OCI-LY7 (cell line): Measurements from ENCODE around the gene COPB2. TPM values are rescaled to one million over a fixed set of nuclear protein-coding genes. Genes with fewer than 3 reads are reported as not detected.

Experiments used
- BruUV-seq: library from RNA; stranded (reverse); fragments of 400-500 nt; replicated peaks from 2 replicates; lab custom pipeline; 2021; lab: Mats Ljungman, UMichigan
- CTCF ChIA-PET: fragments of 300-600 bp; sonication (Branson Sonifier 250); formaldehyde crosslinking; loops from one replicate; lab custom pipeline; 2022; ENCODE audit warnings: antibody characterized with exemption; ENCODE audit not compliant: unreplicated experiment; lab: Charles Lee
- POLR2A ChIA-PET: fragments of 300-600 bp; sonication (Branson Sonifier 250); formaldehyde crosslinking; loops from one replicate; lab custom pipeline; 2022; ENCODE audit warnings: antibody characterized with exemption; lab: Charles Lee
- DNase-seq: peaks from one replicate; pipeline ENCODE4 v3.0.0-alpha.2; 2015; ENCODE audit warnings: low spot score
- H2AFZ ChIP-seq: fragments of 200-600 bp; sonication (generic), shearing (Covaris generic); 2 replicates; pipeline ENCODE4 v1.6.1; 2014; ENCODE audit warnings: mild to moderate bottlenecking, antibody characterized with exemption, low read length, moderate library complexity
- H3K27ac ChIP-seq: fragments of 200-600 bp; sonication (generic); 2 replicates; pipeline ENCODE4 v1.5.1; 2014; ENCODE audit warnings: mixed run types, low read depth, mild to moderate bottlenecking, moderate library complexity, low read length, inconsistent platforms; ENCODE audit not compliant: poor library complexity, severe bottlenecking
- H3K36me3 ChIP-seq: fragments of 200-600 bp; sonication (generic); 2 replicates; pipeline ENCODE4 v1.6.1; 2014; ENCODE audit warnings: mild to moderate bottlenecking, antibody characterized with exemption, low read length, moderate library complexity, mixed read lengths; ENCODE audit not compliant: insufficient read depth
- H3K4me1 ChIP-seq: fragments of 200-600 bp; sonication (generic); 2 replicates; pipeline ENCODE4 v1.5.1; 2014; ENCODE audit warnings: mild to moderate bottlenecking, low read length; ENCODE audit not compliant: insufficient read depth, poor library complexity, severe bottlenecking
- H3K4me2 ChIP-seq: fragments of 200-600 bp; sonication (generic); 2 replicates; pipeline ENCODE4 v1.6.1; 2014; ENCODE audit warnings: mild to moderate bottlenecking, low read length
- H3K4me3 ChIP-seq: fragments of 200-600 bp; sonication (generic); 2 replicates; pipeline ENCODE4 v1.5.1; 2014; ENCODE audit warnings: mild to moderate bottlenecking, low read depth, low read length; ENCODE audit not compliant: poor library complexity, severe bottlenecking
- H3K79me2 ChIP-seq: fragments of 200-600 bp; sonication (generic); 2 replicates; pipeline ENCODE4 v1.6.1; 2016; ENCODE audit warnings: low read depth, mild to moderate bottlenecking, low read length, moderate library complexity, mixed read lengths; ENCODE audit not compliant: insufficient read depth
- H3K9me2 ChIP-seq: fragments of 200-600 bp; sonication (generic); 2 replicates; pipeline ENCODE4 v1.6.1; 2016; ENCODE audit warnings: mild to moderate bottlenecking, low read length, mixed read lengths; ENCODE audit not compliant: insufficient read depth
- H3K9me3 ChIP-seq: fragments of 200-600 bp; sonication (generic); 2 replicates; pipeline ENCODE4 v1.6.1; 2014; ENCODE audit warnings: mild to moderate bottlenecking, mixed run types, low read length, mixed read lengths
- H4K20me1 ChIP-seq: fragments of 200-600 bp; sonication (generic); 2 replicates; pipeline ENCODE4 v1.6.1; 2014; ENCODE audit warnings: mild to moderate bottlenecking, antibody characterized with exemption, low read length, moderate library complexity, mixed read lengths; ENCODE audit not compliant: insufficient read depth
- EZH2phosphoT487 ChIP-seq: fragments of 200-600 bp; sonication (generic); IDR thresholded peaks from 2 replicates; pipeline ENCODE4 v1.6.1; 2018; ENCODE audit warnings: low read depth, borderline replicate concordance, mild to moderate bottlenecking, mixed run types, antibody characterized with exemption, low read length, moderate library complexity, mixed read lengths
- intact Hi-C: fragments of 100-400 bp; cut with micrococcal nuclease; formaldehyde crosslinking; loops from one replicate; pipeline ENCODE4 v1.10.0; 2022; ENCODE audit not compliant: unreplicated experiment
- total RNA-seq, 2 experiments: library from RNA; depleted of rRNA in 1 of 2; stranded (reverse); fragments of >200 nt in 1 of 2; shearing (Covaris generic) in 1 of 2; gene quantifications; 2 replicates each; pipeline ENCODE4 v1.2.3, GENCODE V29; 2014 to 2022
- TF ChIP-seq, protein P1 (sequence below): fragments of 200-600 bp; sonication (generic); conservative IDR thresholded peaks from 2 replicates; pipeline ENCODE4 v1.5.1; 2014; ENCODE audit warnings: mild to moderate bottlenecking, antibody characterized with exemption, low read length, moderate library complexity, mixed read lengths

COPB2 gene
- total RNA-seq, 2 experiments from 2014 or later, result 67.9 to 106 TPM

DNA sequence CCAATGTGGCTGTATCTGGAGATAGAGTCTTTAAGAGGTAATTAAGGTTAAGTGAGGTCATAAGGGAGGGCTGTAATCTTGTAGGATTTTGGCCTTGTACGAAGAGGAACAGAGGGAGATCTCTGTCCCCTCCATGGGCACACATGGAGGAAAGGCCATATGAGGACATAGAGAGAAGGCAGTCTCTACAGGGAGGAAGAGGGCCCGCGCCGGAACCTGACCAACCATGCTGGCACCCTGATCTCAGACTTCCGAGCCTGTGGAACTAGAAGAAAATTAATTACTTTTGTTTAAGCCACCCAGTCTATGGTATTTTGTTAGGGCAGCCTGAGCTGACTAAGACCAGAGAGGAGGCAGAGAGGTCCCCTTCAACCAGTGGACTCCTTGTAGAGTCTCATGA is 63.3 kb downstream of the COPB2 start:
- TF ChIP-seq EZH2phosphoT487, result no peak
- TF ChIP-seq, protein P1, sequence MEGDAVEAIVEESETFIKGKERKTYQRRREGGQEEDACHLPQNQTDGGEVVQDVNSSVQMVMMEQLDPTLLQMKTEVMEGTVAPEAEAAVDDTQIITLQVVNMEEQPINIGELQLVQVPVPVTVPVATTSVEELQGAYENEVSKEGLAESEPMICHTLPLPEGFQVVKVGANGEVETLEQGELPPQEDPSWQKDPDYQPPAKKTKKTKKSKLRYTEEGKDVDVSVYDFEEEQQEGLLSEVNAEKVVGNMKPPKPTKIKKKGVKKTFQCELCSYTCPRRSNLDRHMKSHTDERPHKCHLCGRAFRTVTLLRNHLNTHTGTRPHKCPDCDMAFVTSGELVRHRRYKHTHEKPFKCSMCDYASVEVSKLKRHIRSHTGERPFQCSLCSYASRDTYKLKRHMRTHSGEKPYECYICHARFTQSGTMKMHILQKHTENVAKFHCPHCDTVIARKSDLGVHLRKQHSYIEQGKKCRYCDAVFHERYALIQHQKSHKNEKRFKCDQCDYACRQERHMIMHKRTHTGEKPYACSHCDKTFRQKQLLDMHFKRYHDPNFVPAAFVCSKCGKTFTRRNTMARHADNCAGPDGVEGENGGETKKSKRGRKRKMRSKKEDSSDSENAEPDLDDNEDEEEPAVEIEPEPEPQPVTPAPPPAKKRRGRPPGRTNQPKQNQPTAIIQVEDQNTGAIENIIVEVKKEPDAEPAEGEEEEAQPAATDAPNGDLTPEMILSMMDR, result no peak
- no TSS peak for BruUV-seq

DNA sequence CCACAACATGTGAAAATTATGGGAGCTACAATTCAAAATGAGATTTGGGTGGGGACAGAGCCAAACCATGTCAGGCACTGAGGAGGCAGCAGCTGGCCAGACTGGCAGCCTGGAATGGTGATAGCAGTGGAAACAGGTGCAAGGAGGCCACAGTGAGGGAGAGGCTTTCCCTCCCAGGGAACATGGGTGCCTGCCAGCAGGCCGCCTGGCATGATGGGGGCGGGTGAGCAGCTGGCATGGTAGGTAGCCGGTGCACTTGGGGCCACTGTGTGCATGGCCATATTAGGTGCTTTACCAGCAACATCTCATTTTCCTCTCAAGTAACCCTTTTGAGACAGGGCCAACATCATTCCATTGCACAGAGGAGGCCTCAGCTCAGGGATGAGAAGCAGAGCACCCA is 63.9 kb downstream of the COPB2 start:
- DNase-seq, result no peak
- H3K27ac ChIP-seq, result no peak overlapping the region
- no peak overlapping the region for H3K4me2 ChIP-seq
- no peaks in the 10 kb centered on the region for H3K9me2 ChIP-seq
- no peaks in the 10 kb centered on the region for H3K79me2 ChIP-seq
- TF ChIP-seq, protein P1, result no peak
- TF ChIP-seq EZH2phosphoT487, result no peak
- intact Hi-C loops, result no loop called here
- H2AFZ ChIP-seq, result no peak overlapping the region
- CTCF ChIA-PET, result no interaction called here
- no peaks in the 10 kb centered on the region for H3K36me3 ChIP-seq
- no TSS peak for BruUV-seq
- no peaks in the 10 kb centered on the region for H3K9me3 ChIP-seq
- no peaks in the 10 kb centered on the region for H4K20me1 ChIP-seq
- POLR2A ChIA-PET, result interaction anchor here (0.6 kb wide), 1 partner anchor 25 kb away, joined by 3 read pairs; no protein-coding TSS in a partner anchor
- no peak overlapping the region for H3K4me3 ChIP-seq
- H3K4me1 ChIP-seq, result no peaks in the 10 kb centered on the region

More for the DNA sequence above, 63.3 kb downstream of the COPB2 start:
- ChIA-PET POLR2A (no interaction called here), CTCF (no interaction called here)
- no peaks in the 10 kb centered on the region for H3K4me1 ChIP-seq
- H3K9me2 ChIP-seq, result no peaks in the 10 kb centered on the region
- intact Hi-C loops, result no loop called here
- no peak overlapping the region for H2AFZ ChIP-seq
- no peaks in the 10 kb centered on the region for H4K20me1 ChIP-seq
- no peak overlapping the region for H3K4me2 ChIP-seq
- no peaks in the 10 kb centered on the region for H3K9me3 ChIP-seq
- no peak overlapping the region for H3K27ac ChIP-seq
- DNase-seq, result no peak
- no peak overlapping the region for H3K4me3 ChIP-seq
- H3K79me2 ChIP-seq, result no peaks in the 10 kb centered on the region
- no peaks in the 10 kb centered on the region for H3K36me3 ChIP-seq

DNA sequence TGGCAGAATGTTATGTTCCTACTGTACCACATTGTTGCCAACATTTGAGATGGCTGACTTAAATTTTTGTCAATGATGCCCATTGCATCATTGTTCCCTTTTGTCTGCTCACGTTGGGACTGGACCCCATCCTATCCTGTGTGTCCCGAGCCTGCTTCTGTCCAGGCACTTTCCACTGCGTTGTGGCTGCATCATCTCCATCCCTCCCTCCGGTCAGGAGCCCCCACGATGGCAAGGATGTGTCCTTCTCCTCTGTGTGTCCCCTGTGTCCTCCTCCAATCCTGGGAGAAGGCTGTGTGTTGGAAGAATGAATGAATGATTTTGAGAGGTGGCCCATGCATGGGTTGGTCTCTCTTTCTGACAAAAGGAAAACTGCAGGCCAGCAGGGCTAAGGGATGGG is 65.0 kb downstream of the COPB2 start:
- intact Hi-C loops, result no loop called here
- TF ChIP-seq, protein P1, result no peak
- no peak for TF ChIP-seq EZH2phosphoT487
- ChIA-PET POLR2A (no interaction called here), CTCF (no interaction called here)
- no peaks in the 10 kb centered on the region for H3K4me1 ChIP-seq
- H3K4me2 ChIP-seq, result no peak overlapping the region
- no peaks in the 10 kb centered on the region for H3K79me2 ChIP-seq
- BruUV-seq, result no TSS peak
- H4K20me1 ChIP-seq, result no peaks in the 10 kb centered on the region
- no peaks in the 10 kb centered on the region for H3K9me2 ChIP-seq
- H3K9me3 ChIP-seq, result no peaks in the 10 kb centered on the region
- no peaks in the 10 kb centered on the region for H3K36me3 ChIP-seq
- no peak overlapping the region for H2AFZ ChIP-seq
- DNase-seq, result no peak
- no peak overlapping the region for H3K4me3 ChIP-seq
- H3K27ac ChIP-seq, result no peak overlapping the region
